ENCODE results near the gene MYL7.

Gene MYL7

DNA sequence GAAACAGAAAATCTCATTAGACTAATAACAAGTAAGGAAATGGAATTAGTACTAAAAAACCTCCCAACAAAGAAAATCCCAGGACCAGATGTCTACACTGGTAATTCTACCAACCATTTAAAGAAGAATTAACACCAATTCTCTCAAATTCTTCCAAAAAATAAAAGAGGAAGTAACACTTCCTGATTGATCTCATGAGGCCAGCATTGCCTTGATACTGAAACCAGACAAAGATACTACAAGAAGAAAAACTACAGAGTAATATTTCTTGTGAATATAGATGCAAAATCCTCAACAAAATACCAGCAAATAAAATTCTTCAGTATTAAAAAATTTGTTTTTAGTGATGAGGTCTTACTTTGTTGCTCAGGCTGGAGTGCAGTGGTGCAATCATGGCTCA lies 26.8 kb upstream of the MYL7 start:
- no peak for DNase-seq

DNA sequence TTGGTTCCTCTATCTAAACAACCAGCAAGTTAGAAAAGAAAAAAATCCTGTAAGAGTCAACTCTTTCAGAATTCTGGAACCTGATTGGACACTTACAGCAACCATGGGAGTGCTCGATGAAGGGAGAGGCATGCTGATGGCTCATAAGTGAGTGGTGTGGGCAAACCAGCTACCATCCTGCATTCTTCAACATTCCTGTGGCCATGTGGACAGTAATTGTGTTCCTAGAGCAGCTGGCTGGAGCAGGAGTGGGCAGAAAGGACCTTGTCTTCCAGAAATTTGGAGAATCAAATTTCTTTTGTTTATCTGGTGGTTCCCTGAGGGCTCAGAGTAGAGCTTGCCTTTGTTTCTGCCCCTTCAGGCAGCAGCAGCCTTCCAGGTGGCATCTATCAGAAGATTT lies 22.5 kb upstream of the MYL7 start:
- DNase-seq = no peak

DNA sequence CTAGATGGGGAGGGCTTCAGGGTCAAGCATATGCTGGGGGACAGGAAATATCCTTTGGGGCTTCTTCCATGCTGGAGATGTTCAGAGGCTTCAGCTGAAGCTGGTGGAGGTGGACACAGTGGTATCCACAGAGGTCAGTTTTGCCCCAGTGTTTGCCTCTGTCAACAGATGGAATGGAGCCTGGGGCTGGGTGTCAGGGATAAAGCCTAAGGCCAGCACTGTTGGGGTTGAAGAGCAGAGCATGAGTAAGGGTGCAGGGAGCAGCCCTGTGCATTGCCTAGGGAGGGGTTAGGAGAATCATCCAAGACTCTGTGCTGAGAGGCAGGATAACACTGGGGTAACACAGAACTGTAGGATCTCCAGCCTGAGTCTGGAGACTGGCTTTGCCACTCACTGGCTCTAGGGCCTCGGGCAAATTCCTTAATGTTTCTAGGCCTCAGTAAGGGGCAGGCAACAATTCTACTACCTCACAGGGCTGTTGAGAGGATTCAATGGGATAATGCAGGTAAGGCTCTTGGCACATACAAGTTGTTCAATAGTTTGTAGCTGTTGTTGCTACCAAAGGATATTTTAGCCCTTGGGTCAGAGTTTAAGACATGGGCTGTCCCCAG lies 21.8 kb upstream of the MYL7 start:
- no peak for DNase-seq

- no peak for DNase-seq
These were observed 21.0 kb upstream of the MYL7 start for GRCh38 chr7:44162179-44162578.

- no peak for DNase-seq
These were observed 20.2 kb upstream of the MYL7 start for GRCh38 chr7:44161371-44161770.

DNA sequence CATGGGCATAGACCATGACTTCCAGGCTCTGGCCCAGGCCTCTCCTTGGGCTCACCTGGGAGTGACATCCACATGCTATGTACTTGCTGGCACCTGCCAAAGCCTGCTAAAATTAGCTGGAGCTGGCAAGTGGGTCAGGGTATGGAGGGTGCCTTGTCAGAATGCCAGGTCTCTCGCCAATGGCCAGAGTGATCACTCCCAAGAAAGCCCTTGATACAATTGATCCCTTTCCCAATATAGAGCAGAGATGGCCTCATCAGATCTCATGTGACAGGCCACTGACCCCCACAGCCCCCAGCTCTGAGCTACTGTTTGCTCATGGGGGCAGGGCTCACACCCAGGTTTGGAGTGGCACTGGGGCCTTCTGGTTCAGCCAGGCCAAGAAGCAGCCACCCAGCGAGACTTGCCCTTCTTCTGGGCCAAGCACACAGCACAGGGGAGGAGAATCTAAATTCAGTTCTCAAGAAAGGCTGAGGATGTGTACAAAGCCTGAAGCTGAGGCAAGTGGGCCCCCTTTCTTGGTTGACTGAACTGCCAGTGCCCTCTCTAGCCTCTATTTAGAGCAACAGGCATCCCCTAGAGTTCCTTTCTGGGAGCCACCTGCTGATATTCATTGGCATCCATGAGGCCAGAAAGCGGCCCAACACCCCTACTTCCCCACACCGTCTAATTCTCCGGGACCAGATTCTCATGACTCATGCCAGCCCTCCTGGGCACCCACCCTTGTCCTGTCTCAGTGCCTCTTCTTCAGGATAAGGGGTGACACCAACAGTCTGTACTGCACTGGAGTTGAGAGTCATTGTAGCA lies 18.9 kb upstream of the MYL7 start:
- DNase-seq = no peak

- DNase-seq = no peak
These were observed 17.9 kb upstream of the MYL7 start for GRCh38 chr7:44158873-44159631.

- DNase-seq = no peak
These were observed 17.2 kb upstream of the MYL7 start for GRCh38 chr7:44158096-44158872.

DNA sequence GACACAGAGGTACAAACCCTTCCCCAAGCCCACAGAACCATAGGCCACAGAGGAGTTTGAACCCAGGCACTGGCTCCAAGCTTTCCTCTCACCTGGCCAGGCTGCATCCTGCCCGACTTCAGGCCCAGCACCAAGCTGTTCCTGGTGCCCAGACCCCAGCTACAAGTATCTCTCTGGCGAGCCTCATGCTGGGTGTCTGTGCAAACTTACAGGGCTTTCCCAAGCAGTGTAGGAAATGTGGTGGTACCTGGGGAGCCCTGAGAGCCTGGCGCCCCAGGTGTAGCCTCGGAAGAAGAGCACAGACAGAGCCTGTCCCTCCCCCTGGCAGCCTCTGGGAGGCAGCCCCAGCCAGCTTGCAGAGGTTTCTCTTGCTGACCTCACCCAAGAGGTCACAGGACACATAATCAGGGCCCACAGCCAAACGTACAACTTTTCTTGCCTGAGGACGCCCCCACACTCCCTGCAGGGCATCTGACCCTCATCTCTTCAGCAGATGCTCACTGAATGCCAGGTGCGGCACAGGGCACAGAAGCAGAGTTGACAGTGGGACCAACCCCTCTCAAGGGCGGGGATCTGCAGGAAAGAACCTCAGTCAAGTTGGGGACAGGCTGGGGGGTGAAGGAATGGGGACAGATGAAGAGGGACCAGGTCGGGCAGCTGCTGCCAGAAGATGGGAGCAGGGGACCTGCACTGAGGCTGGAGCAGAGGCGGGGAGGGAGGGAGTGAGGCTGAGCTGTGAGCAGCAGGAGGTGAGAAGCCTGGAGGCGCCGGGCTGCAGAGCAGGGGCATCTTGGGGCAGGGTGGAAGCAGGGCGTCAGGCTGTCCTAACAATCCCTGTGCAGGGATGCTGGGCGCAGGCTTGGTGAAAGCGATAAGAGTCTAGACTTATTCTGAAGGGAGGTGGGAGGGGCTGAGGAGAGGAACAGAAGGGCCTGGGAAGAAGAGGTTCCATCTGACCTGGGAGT lies 16.3 kb upstream of the MYL7 start:
- DNase-seq = no peak

GRCh38 chr7:44156453-44157010 lies 15.4 kb upstream of the MYL7 start:
- DNase-seq = no peak

- DNase-seq = no peak
These were observed 14.4 kb upstream of the MYL7 start for GRCh38 chr7:44155191-44156185.

DNA sequence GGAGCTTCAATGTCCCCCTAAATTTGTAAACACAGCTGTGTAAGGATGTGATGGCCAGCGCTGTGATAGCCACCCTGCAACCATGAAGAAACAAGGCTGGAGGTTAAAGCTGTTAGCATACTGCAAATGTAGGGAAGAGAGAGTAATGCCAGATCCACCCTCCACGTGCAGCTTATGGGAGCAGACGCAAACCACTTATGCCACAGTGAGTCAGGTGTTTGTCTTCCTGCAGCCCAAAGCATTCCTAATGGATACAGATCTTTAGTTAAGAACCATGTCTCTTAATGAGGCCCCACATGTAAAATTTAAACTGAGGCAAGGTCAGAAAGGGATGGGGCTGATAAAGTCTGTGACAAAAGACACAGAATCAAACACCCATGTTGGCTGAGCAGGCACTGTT lies 13.6 kb upstream of the MYL7 start:
- DNase-seq = no peak

DNA sequence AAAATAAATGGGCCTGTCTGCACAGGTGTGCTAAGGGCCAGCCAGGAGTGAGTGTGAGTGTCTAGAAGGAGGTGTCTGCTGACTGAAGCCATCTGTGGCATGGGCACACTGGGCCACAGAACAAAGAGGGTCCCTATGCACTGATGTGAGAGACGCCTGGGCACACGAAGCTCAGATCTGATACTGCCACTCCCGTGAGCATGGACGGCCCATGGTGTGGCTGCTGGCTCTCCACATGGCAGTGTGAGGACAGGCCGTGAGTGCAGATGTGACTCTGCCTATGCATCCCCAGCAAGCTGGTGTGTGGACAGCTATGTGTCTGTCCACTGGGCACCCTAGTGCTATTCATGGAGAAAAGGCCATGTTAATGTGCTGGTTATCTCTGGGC lies 12.8 kb upstream of the MYL7 start:
- DNase-seq = no peak

GRCh38 chr7:44152971-44153947 lies 12.1 kb upstream of the MYL7 start:
- no peak for DNase-seq

DNA sequence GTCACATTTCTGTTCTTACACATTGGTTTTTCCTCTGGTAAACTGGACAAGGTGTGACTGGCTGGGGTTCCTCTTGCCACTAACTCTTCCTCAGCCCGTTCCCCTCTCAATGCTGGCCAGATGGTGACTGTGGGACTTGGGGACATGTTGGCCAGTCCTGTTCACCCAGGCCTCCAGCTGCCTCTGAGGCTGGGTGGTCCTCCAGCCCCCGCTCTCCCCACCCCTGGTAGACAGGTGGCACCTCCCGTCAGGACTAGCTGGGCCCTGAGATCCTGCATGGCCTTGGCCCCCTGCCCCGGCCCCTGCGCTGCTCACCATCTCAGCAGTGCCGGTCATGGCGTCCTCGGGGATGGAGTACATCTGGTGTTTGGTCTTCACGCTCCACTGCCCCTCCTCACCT lies 10.8 kb upstream of the MYL7 start:
- no peak for DNase-seq

DNA sequence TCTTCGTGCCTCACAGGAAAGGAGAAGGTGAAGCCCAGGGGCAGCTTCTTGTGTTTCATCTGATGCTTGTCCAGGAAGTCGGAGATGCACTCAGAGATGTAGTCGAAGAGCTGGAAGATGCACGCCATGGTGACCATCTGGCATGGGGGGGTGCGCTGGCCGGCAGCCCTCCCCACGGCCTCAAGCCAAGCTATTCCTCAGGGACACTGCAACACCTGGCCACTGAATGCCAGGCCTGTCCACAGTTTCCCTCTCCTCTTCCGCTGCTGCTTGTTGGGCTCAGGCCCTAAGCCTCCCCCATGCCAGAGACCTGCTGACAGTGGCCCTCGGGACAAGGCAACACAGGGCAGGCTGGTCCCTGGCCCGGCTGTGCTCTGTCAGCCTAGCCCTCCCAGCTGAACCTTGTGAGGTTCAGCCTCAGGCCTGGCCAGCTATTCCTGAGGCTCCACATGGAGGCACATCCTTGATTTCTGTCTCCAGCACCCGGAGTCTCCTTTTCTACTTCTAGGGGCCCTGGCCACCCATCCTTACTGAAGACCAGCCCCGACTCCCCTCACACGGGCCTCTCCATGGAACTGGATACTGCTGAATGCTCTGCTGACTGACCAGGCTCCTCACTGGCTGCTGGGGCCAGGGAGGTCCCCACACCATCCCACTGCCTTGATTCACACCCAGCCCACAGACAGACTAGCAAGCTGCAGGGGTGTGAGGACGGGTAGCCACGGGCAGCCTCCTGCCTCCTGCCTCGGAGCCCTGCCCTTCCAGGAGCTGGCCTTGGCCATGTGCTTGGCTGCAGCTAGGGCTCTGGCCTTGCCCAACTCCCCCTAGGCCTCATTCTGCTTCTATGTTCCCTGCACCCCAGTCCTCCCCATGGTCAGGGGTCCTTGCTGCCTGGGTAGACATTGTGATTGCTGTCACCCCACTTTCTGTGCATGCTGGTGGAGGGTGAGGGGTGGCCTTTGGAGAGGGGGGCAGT lies 10.1 kb upstream of the MYL7 start:
- DNase-seq = no peak

DNA sequence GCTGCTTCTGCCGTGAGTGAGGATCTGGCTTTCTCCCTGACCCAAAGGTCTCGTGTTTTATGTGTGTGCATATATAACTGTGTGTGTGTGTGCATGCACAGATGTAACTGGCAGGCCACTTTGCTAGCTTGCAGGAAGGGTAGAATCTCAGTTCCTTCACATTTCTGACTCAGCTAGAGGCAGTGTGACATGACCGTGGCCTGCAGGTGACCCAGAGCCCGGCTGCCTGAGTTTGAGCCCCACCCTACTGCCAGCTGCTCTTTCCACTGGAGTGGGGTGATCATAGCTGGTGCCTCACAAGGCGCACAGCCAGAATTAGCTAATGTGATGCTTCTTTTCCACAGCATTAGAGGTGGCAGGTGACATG lies 9.3 kb upstream of the MYL7 start:
- DNase-seq = no peak

Data from activated effector memory CD4-positive, alpha-beta T cell treated with Interleukin-2 at 50 U/mL for 16 hours (primary cell).